MM.1S (cell line): ENCODE measurements around the gene MST1R.

Experiments
- DNase-seq: peaks from one replicate; pipeline ENCODE4 v3.0.0-alpha.2; 2015
- H2AFZ ChIP-seq: fragments of 300-600 bp; sonication (generic); 2 replicates; pipeline ENCODE4 v1.6.0; 2016; ENCODE audit warnings: antibody characterized with exemption, low read length
- H3F3A ChIP-seq: fragments of 300-600 bp; sonication (generic); 2 replicates; pipeline ENCODE4 v1.6.1; 2016; ENCODE audit warnings: mild to moderate bottlenecking, antibody characterized with exemption, low read length, moderate library complexity, mixed read lengths; ENCODE audit not compliant: insufficient read depth
- H3K27ac ChIP-seq: fragments of 300-600 bp; sonication (generic); 2 replicates; pipeline ENCODE4 v1.5.1; 2016; ENCODE audit warnings: mild to moderate bottlenecking, low read length
- H3K27me3 ChIP-seq: fragments of 300-600 bp; sonication (generic); replicated peaks from 2 replicates; pipeline ENCODE4 v1.6.0; 2016; ENCODE audit warnings: low read length; ENCODE audit not compliant: insufficient read depth
- H3K36me3 ChIP-seq: fragments of 300-600 bp; sonication (generic); replicated peaks from 2 replicates; pipeline ENCODE4 v1.6.1; 2016; ENCODE audit warnings: mild to moderate bottlenecking, low read length, mixed read lengths; ENCODE audit not compliant: insufficient read depth
- H3K4me1 ChIP-seq: fragments of 300-600 bp; sonication (generic); 2 replicates; pipeline ENCODE4 v1.6.1; 2016; ENCODE audit warnings: low read length, mixed read lengths
- H3K4me2 ChIP-seq: fragments of 300-600 bp; sonication (generic); 2 replicates; pipeline ENCODE4 v1.6.0; 2016; ENCODE audit warnings: low read depth, low read length
- H3K4me3 ChIP-seq: fragments of 300-600 bp; sonication (generic); 2 replicates; pipeline ENCODE4 v1.5.1; 2016; ENCODE audit warnings: low read length, mixed read lengths
- H3K79me2 ChIP-seq: fragments of 300-600 bp; sonication (generic); 2 replicates; pipeline ENCODE4 v1.6.1; 2016; ENCODE audit warnings: mixed run types, low read length, mixed read lengths
- H3K9ac ChIP-seq: fragments of 300-600 bp; sonication (generic); 2 replicates; pipeline ENCODE4 v1.6.1; 2016; ENCODE audit warnings: low read length, mixed read lengths
- H3K9me2 ChIP-seq: fragments of 300-600 bp; sonication (generic); replicated peaks from 2 replicates; pipeline ENCODE4 v1.6.1; 2016; ENCODE audit warnings: mild to moderate bottlenecking, low read length, mixed read lengths; ENCODE audit not compliant: insufficient read depth
- H3K9me3 ChIP-seq: fragments of 300-600 bp; sonication (generic); replicated peaks from 2 replicates; pipeline ENCODE4 v1.6.1; 2016; ENCODE audit warnings: mild to moderate bottlenecking, low read length, mixed read lengths; ENCODE audit not compliant: insufficient read depth
- H4K20me1 ChIP-seq: fragments of 300-600 bp; sonication (generic); 2 replicates; pipeline ENCODE4 v1.6.1; 2016; ENCODE audit warnings: mild to moderate bottlenecking, low read length, moderate library complexity, mixed read lengths; ENCODE audit not compliant: insufficient read depth
- CTCF ChIP-seq: fragments of 300-600 bp; sonication (generic); IDR thresholded peaks from 2 replicates; pipeline ENCODE4 v1.5.1; 2016; ENCODE audit warnings: antibody characterized with exemption, low read length, mixed read lengths
- EZH2 ChIP-seq: fragments of 300-600 bp; sonication (generic); optimal IDR thresholded peaks from 2 replicates; pipeline ENCODE3; 2017; ENCODE audit warnings: low read depth, mild to moderate bottlenecking, antibody characterized with exemption, low read length, mixed read lengths
- EZH2phosphoT487 ChIP-seq: fragments of 300-600 bp; sonication (generic); IDR thresholded peaks from 2 replicates; pipeline ENCODE4 v1.6.1; 2018; ENCODE audit warnings: antibody characterized with exemption, low read length

Gene MST1R

GRCh38 chr3:49879721-49880120 lies 24.0 kb downstream of the MST1R start:
- no peak overlapping the region for H3K9ac ChIP-seq
- H3F3A ChIP-seq = no peaks in the 10 kb centered on the region
- H3K9me3 ChIP-seq = no peaks in the 10 kb centered on the region
- no peak for DNase-seq
- TF ChIP-seq EZH2phosphoT487 (no peak), CTCF (no peak), EZH2 (no peak)
- no peak overlapping the region for H2AFZ ChIP-seq
- H3K9me2 ChIP-seq = no peaks in the 10 kb centered on the region
- 0 out of 2 replicates have a peak, but pooled peaks cover 3% of the 10 kb centered on the region for H3K27me3 ChIP-seq
- no peaks in the 10 kb centered on the region for H3K36me3 ChIP-seq
- no peaks in the 10 kb centered on the region for H3K4me1 ChIP-seq
- H3K4me3 ChIP-seq = no peak overlapping the region
- no peaks in the 10 kb centered on the region for H3K79me2 ChIP-seq
- no peak overlapping the region for H3K4me2 ChIP-seq
- no peaks in the 10 kb centered on the region for H4K20me1 ChIP-seq
- H3K27ac ChIP-seq = no peak overlapping the region

DNA sequence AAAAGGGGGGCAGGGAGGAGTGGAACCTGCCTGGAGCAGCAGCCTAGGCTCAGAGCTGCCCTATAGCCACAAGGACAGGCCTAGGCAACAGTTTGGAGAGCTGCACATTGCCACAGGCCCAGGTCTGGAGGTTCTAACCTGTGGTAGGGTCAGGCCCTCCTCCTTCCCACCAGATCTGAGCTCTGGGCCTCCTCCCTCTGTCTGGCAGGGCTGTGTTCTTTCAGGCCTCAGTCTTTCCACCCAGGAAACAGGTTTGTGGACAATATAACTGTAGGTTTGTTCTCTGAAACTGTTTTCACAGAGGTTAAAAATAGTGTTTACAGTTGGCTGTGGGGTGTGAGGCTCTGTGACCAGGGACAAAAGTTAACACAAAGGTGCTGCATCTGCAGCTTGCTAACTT lies 25.0 kb downstream of the MST1R start:
- no peak overlapping the region for H3K4me2 ChIP-seq

DNA sequence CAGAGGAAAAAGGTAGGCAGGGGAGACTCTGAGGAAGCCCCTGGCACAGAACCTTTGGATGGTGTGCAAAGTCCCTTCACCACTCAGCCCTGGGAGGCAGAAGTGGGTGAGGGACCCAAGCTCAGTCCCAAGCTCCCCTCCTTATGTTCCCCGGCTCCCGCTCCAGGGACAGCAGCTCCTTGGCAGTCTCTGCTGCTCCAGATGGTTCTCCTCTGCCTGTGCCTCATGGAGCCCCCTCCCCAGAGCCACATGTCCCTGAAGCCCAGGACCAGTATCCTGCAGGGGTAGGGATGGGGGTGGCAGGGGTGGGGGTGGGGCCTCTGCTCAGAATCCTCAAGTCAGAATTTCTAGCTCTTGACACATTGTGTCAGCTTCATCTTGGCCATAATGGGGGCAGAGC lies 26.0 kb downstream of the MST1R start:
- no peaks in the 10 kb centered on the region for H3F3A ChIP-seq
- H3K9me3 ChIP-seq = no peaks in the 10 kb centered on the region
- no peaks in the 10 kb centered on the region for H4K20me1 ChIP-seq
- H3K4me2 ChIP-seq = no peak overlapping the region
- no peak overlapping the region for H2AFZ ChIP-seq
- H3K27me3 ChIP-seq = 0 out of 2 replicates have a peak, but pooled peaks cover 3% of the 10 kb centered on the region
- H3K9me2 ChIP-seq = no peaks in the 10 kb centered on the region
- H3K79me2 ChIP-seq = no peaks in the 10 kb centered on the region
- H3K9ac ChIP-seq = no peak overlapping the region
- no peak overlapping the region for H3K27ac ChIP-seq
- no peaks in the 10 kb centered on the region for H3K4me1 ChIP-seq
- H3K4me3 ChIP-seq = no peak overlapping the region
- no peaks in the 10 kb centered on the region for H3K36me3 ChIP-seq
- DNase-seq = no peak
- no peak for TF ChIP-seq EZH2
- TF ChIP-seq EZH2phosphoT487 = no peak
- TF ChIP-seq CTCF = no peak

More for the DNA sequence above, 25.0 kb downstream of the MST1R start:
- Histone ChIP-seq H3K4me1 (no peaks in the 10 kb centered on the region), H3K9me2 (no peaks in the 10 kb centered on the region), H2AFZ (no peak overlapping the region), H3K4me3 (no peak overlapping the region), H3K79me2 (no peaks in the 10 kb centered on the region), H4K20me1 (no peaks in the 10 kb centered on the region), H3K36me3 (no peaks in the 10 kb centered on the region), H3K9ac (no peak overlapping the region), H3K27me3 (0 out of 2 replicates have a peak, but pooled peaks cover 3% of the 10 kb centered on the region), H3K27ac (no peak overlapping the region), H3F3A (no peaks in the 10 kb centered on the region), H3K9me3 (no peaks in the 10 kb centered on the region)
- no peak for TF ChIP-seq EZH2
- TF ChIP-seq CTCF = no peak
- TF ChIP-seq EZH2phosphoT487 = no peak
- no peak for DNase-seq
